Adrenal gland (tissue), 12 donors: ENCODE data around the gene SYCP3. TPM values are rescaled to one million over a fixed set of nuclear protein-coding genes. Genes with fewer than 3 reads are reported as not detected.

Experiments used
- DNase-seq, 7 donors: peaks; one replicate each; pipeline ENCODE4 v3.0.0-alpha.2; 2019 to 2020
- H3K27ac ChIP-seq, 5 donors: fragments of 200-600 bp; sonication (generic) in 4 of 5; 1 replicate in 3 of 5; 2 replicates in 2 of 5; pipeline versions ENCODE4 v1.5.1 to v1.8.0; 2016 to 2020; ENCODE audit warnings: mild to moderate bottlenecking in 1 of 5
- H3K27me3 ChIP-seq: fragments of 200-600 bp; 2 replicates; pipeline ENCODE4 v1.8.0; 2021
- H3K36me3 ChIP-seq, 2 donors: fragments of 200-600 bp; replicated peaks in 1 of 2; 1 replicate in 1 of 2; 2 replicates in 1 of 2; pipeline versions ENCODE4 v1.5.1 to v1.8.0; 2018 to 2022
- H3K4me1 ChIP-seq, 2 donors: fragments of 200-600 bp; replicated peaks in 1 of 2; 1 replicate in 1 of 2; 2 replicates in 1 of 2; pipeline versions ENCODE4 v1.5.1 to v1.8.0; 2018 to 2021
- H3K4me3 ChIP-seq, 4 donors: fragments of 200-600 bp; sonication (generic) in 3 of 4; one replicate each; pipeline ENCODE4 v1.5.1; 2016 to 2018
- H3K9me3 ChIP-seq, 3 donors: fragments of 200-600 bp; sonication (generic) in 1 of 3; replicated peaks in 1 of 3; 1 replicate in 2 of 3; 2 replicates in 1 of 3; pipeline versions ENCODE4 v1.5.1 to v1.8.0; 2016 to 2021
- POLR2A ChIP-seq, 2 donors: fragments of 450-650 bp; IDR thresholded peaks; one replicate each; pipeline ENCODE4 v1.6.1; 2017; ENCODE audit warnings: antibody characterized with exemption in 2 of 2, mild to moderate bottlenecking in 2 of 2, moderate library complexity in 1 of 2
- WGBS, 4 donors: extraction: QIAGEN DNeasy Blood & Tissue Kit in 2 of 4; methylation state at CpG; one replicate each; pipeline versions ENCODE4 v1.1.5 to v1.1.7; 2013 to 2017; 5-methylcytosine and 5-hydroxymethylcytosine counted together
- intact Hi-C, 2 donors: fragments of 100-400 bp; cut with DNase I; formaldehyde crosslinking; loops; one replicate each; pipeline versions ENCODE4 v1.14.1 to v1.15.0; 2022 to 2023
- polyA plus RNA-seq, 3 donors: library from polyadenylated mRNA; stranded (reverse); fragments of 200-250 nt in 2 of 3; fragments of 350-450 nt in 1 of 3; fragmentation: Illumina TruSeq in 1 of 3; extraction: RNeasy Lipid Tissue Mini Kit (QIAGEN cat#74804) in 1 of 3; gene quantifications; one replicate each; pipeline ENCODE4 v1.2.3, GENCODE V29; 2013 to 2014
- total RNA-seq, 9 donors: library from RNA; depleted of rRNA in 4 of 9; stranded (reverse); fragments of >200 nt in 4 of 9; fragments of 120-200 nt in 1 of 9; fragmentation: NEBNext Ultra II Directional in 1 of 9; extraction: Animal tissue kit (Norgen Biotek cat#: 25700) in 1 of 9; gene quantifications; one replicate each; pipeline versions ENCODE4 v1.1.0 to v1.2.4, GENCODE V29; 2013 to 2023
- TF ChIP-seq, protein P1 (sequence below), 6 experiments: fragments of 450-650 bp in 4 of 6; fragments of 200-600 bp in 2 of 6; sonication (generic) in 1 of 6; IDR thresholded peaks; 1 replicate in 5 of 6; 2 replicates in 1 of 6; pipeline versions ENCODE4 v1.5.1 to v1.8.0; 2016 to 2021; ENCODE audit warnings: antibody characterized with exemption in 6 of 6, mild to moderate bottlenecking in 2 of 6, moderate library complexity in 1 of 6
- donor health status: healthy with polysubstance abuse.
- donor health status: Bipolar disorder and iron deficiency.
- donor health status: DM: yes; HTN: yes; CAD: no.
- donor health status: DM: no; HTN: no; CAD: no.
- donor health status: DM: no; HTN: no; CAD: no.
- donor health status: DM: yes; HTN: yes; CAD: no.

The SYCP3 gene
- total and polyA plus RNA-seq, 12 donors: 0.11 to 0.37 (median 0.18) TPM; not detected in 8

DNA sequence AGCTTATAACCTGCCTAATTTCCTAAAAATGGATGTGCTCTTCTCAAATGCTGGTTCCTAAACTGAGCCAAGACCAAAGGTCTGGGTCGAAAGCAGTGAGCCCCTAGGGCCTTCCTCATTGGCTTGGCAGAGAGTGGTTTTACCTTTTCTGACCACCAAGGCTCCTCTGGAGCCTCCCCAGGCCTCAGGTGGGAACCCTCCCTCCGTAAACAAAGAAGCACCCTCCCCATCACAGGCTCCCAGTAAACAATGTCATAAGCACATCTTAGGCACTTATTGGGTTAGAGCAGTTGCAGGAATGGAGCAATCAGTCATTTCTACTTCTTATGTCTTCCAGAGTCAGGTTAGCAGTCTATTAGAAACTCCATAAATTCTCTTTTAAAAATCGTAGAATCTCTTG, 35.8 kb downstream of the SYCP3 start:
- WGBS, 4 donors: 79 to 94% (median 87%) methylated on average over 3 of the region's 3 CpGs
- Histone ChIP-seq H3K4me3 (no peak overlapping the region), H3K36me3 (no peaks in the 10 kb centered on the region), H3K27me3 (no peaks in the 10 kb centered on the region), H3K27ac (no peak overlapping the region), H3K4me1 (peaks cover 11 to 68% of the 10 kb centered on the region in 2 donors), H3K9me3 (no peaks in the 10 kb centered on the region)
- intact Hi-C loops: no loop called here
- DNase-seq: no peak
- TF ChIP-seq, protein P1, sequence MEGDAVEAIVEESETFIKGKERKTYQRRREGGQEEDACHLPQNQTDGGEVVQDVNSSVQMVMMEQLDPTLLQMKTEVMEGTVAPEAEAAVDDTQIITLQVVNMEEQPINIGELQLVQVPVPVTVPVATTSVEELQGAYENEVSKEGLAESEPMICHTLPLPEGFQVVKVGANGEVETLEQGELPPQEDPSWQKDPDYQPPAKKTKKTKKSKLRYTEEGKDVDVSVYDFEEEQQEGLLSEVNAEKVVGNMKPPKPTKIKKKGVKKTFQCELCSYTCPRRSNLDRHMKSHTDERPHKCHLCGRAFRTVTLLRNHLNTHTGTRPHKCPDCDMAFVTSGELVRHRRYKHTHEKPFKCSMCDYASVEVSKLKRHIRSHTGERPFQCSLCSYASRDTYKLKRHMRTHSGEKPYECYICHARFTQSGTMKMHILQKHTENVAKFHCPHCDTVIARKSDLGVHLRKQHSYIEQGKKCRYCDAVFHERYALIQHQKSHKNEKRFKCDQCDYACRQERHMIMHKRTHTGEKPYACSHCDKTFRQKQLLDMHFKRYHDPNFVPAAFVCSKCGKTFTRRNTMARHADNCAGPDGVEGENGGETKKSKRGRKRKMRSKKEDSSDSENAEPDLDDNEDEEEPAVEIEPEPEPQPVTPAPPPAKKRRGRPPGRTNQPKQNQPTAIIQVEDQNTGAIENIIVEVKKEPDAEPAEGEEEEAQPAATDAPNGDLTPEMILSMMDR (IDR thresholded peaks at IDR 0.05): no peak
- no peak for TF ChIP-seq POLR2A (IDR thresholded peaks at IDR 0.05)

DNA sequence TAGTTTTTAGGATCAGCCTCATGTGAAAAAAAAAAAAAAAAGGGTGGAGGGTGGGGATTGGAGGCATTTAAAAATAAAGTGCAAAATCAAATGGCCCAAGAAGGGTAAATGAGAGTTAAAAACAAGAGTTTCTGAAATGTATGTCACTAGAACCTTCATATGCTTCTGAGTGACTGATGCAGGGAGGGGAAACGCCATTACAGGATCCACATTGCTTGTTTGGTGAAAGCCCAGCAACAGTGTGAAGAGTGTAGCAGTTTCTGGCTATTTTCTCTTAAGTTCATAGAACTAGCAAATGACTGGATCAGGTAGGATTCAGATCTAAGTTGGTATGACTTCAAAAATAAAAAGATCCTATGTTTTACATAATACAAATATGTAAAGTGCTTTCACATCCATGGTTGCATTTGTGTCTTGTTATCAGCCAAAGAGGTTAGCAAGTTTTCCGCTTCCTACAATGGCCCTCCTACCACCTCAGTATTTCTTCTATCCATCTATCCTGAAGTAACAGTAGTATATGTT, 38.9 kb downstream of the SYCP3 start:
- H3K27ac ChIP-seq: peak overlapping the region in 2 of 5 donors; percentile 4 to 97
- no peak for DNase-seq
- H3K4me3 ChIP-seq: no peak overlapping the region
- 86 to 91% (median 89%) methylated on average over 2 of the region's 2 CpGs for WGBS, 4 donors
- H3K4me1 ChIP-seq: peaks cover 24 to 65% of the 10 kb centered on the region in 2 donors
- no peaks in the 10 kb centered on the region for H3K36me3 ChIP-seq
- intact Hi-C loops: no loop called here
- H3K27me3 ChIP-seq: no peaks in the 10 kb centered on the region
- TF ChIP-seq POLR2A (IDR thresholded peaks at IDR 0.05): no peak
- TF ChIP-seq, protein P1 (IDR thresholded peaks at IDR 0.05): no peak
- H3K9me3 ChIP-seq: no peaks in the 10 kb centered on the region

DNA sequence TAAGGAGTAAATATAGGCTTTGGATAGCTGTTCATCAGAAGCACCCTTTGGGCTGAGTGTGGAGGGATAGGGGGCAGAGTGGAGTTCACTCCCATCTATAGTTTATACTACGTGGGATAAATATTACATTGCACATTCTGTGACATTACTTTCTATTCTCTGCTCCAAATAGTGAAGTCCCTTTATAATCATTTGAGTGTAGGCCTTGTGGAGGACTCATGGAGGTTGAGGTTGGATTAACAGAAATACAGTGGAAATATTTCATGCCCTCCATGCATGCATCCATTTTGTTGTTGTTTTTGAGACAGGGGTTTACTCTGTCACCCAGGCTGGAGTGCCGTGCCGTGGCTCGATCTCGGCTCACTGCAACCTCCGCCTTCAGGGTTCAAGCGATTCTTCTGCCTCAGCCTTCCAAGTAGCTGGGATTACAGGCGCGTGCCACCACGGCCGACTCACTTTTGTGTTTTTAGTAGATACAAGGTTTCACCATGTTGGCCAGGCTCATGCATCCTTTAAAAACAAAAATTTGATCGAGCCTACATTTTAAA, 40.4 kb downstream of the SYCP3 start:
- TF ChIP-seq, protein P1 (IDR thresholded peaks at IDR 0.05): no peak
- TF ChIP-seq POLR2A (IDR thresholded peaks at IDR 0.05): no peak
- 84 to 89% (median 86%) methylated on average over 12 of the region's 12 CpGs for WGBS, 4 donors
- Histone ChIP-seq H3K9me3 (no peaks in the 10 kb centered on the region), H3K36me3 (no peaks in the 10 kb centered on the region), H3K27me3 (no peaks in the 10 kb centered on the region), H3K27ac (peak overlapping the region; percentile 61 to 98 (median 96)), H3K4me3 (peak overlapping the region in 3 of 4 donors; percentile 35 to 98 (median 72)), H3K4me1 (peaks cover 24 to 62% of the 10 kb centered on the region in 2 donors)
- peak in 2 of 7 donors; percentile 14 to 21 for DNase-seq
- intact Hi-C loops: no loop called here

DNA sequence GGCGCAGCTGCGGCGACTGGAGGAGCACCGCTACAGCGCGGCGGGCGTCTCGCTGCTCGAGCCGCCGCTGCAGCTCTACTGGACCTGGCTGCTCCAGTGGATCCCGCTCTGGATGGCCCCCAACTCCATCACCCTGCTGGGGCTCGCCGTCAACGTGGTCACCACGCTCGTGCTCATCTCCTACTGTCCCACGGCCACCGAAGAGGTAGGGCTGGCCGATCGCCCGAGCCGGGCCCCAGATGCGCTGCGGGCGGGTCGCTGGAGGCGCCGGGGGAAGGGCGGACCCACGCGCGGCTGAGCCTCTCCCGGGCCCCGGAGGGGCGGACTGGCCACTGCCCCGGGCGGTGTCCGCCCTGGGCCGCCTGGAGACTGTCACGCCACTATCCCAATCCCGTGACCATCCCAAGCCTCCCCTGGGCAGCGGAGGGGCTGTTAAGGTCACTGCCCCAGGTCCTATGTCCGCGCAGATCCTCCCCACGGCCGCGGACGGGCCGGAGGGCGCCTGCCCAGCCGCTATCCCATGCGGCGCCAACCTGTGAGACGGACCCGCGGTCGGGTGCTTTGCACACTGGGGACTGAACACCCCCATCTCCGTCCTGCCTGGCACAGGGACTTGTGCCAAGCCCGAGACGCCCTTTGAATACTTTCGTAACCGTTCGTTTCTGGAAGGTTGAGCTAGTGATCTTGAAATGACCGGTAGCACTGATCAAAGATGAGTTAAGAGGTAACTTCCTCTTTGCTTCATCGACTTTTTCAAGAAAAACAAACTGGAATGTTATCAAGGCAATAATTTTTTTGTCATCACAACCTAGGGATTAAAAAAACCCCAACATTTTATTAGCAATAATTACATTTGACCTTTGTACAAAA, 41.1 kb downstream of the SYCP3 start:
- peaks cover 24 to 55% of the 10 kb centered on the region in 2 donors for H3K4me1 ChIP-seq
- WGBS, 4 donors: 0 to 1% (median 0%) methylated on average over 8 to 67 of the region's 67 CpGs

More for the DNA sequence above, 41.1 kb downstream of the SYCP3 start:
- Histone ChIP-seq H3K4me3 (peak overlapping the region; percentile 35 to 98 (median 68)), H3K27ac (peak overlapping the region; percentile 61 to 98 (median 96)), H3K27me3 (no peaks in the 10 kb centered on the region), H3K36me3 (no peaks in the 10 kb centered on the region), H3K9me3 (no peaks in the 10 kb centered on the region)
- TF ChIP-seq POLR2A (IDR thresholded peaks at IDR 0.05): peak in 1 of 2 donors; percentile 72
- TF ChIP-seq, protein P1 (IDR thresholded peaks at IDR 0.05): no peak
- DNase-seq: peak; percentile 66 to 79 (median 74)
- intact Hi-C loops: no loop called here
